ENCODE measurements around the gene PCSK9. TPM values are rescaled to one million over a fixed set of nuclear protein-coding genes. Genes with fewer than 3 reads are reported as not detected.

The PCSK9 gene
- total and polyA plus RNA-seq, 2 of the 13 experiments (the other 11 are each of a cell fraction or from before 2014, with no cell fraction given): 33.3 to 80.5 TPM

DNA sequence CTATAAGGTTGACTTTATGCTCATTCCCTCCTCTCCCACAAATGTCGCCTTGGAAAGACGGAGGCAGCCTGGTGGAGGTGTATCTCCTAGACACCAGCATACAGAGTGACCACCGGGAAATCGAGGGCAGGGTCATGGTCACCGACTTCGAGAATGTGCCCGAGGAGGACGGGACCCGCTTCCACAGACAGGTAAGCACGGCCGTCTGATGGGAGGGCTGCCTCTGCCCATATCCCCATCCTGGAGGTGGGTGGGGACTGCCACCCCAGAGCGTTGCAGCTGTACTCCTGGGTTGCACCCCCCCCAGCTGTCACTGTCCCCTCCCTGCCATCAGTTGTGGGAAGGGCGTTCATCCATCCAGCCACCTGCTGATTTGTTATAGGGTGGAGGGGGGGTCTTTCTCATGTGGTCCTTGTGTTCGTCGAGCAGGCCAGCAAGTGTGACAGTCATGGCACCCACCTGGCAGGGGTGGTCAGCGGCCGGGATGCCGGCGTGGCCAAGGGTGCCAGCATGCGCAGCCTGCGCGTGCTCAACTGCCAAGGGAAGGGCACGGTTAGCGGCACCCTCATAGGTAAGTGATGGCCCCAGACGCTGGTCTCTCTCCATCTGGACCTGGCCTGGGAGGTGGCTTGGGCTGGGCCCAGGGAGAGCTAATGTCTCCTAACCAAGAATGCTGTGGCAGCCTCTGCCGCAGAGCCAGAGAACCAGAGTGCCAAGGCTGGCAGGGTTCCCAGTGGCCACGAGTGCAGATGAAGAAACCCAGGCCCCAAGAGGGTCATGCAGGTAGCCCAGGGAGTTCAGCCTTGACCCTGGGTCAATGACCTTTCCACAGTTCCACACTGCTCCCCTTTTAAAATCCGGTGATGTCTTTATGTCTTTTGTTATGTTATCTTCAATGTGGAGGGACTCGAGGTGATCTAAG lies 13.1 kb downstream of the PCSK9 start (continued):
- no peak for TF ChIP-seq CREB1 (IDR thresholded peaks at IDR 0.05)
- TF ChIP-seq CREB1 (CRISPR knock-in tag; IDR thresholded peaks at IDR 0.05): 0 out of 2 replicates have a peak, but pooled peaks have one; percentile 20
- TF ChIP-seq ZNF431 (CRISPR knock-in tag; IDR thresholded peaks at IDR 0.05; ENCODE audit: borderline replicate concordance, low read depth): no peak
- 0 out of 2 replicates have a peak, but pooled peaks have one; percentile 25 for TF ChIP-seq HNF4G (IDR thresholded peaks at IDR 0.05; ENCODE audit: borderline replicate concordance, low read depth, low read length)
- no peak for TF ChIP-seq HNF4G (CRISPR knock-in tag; IDR thresholded peaks at IDR 0.05; ENCODE audit: borderline replicate concordance, low read depth)
- no peak for TF ChIP-seq MIER2 (CRISPR knock-in tag; IDR thresholded peaks at IDR 0.05)

DNA sequence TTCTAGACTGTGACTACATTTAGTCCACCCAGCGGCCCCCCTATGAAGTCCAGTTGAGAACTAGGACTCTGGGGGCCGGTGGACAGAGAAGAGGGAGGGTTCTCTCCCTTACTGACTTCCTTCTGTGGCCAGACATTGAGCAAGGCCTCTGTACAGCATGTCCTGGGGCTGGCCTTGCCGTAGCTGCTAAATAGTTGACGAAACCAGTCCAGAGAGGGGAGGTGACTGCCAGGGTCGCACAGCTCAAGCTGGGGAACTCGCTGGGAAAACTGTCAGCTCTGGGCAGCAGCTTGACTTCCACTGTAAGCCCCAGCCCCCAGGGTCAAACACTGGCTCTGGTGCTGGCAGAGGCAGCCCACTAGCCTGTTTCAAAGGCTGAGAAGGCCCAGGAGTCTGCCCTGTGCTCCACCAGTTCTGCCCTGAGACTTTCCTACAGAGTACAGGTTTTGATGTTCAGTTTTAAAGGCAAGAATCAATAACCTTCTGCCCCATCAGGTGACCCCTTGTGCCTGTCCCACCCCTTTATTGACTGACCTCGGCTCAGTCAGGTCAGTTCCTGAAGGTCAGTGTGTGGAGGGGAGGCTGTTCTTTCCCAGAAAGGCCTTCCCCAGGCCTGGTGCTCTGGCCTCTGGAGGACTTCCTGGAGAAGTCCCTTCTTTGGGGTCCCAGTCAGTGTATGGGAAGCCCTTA lies 14.1 kb downstream of the PCSK9 start:
- peak overlapping the region; percentile 28; the same call in 1 of the 2 replicates for H3K4me2 ChIP-seq (ENCODE audit: low read depth, low read length)
- CTCF ChIA-PET (ENCODE audit: low intra/inter-chr PET ratio, low total read pairs): no interaction called here
- H3K9ac ChIP-seq (ENCODE audit: insufficient read depth, low read depth, low read length): no peak overlapping the region
- no CpG with 5 or more reads among the region's 7 CpGs for WGBS (ENCODE audit: low lambda C conversion rate)
- peaks cover 10 to 51% of the 10 kb centered on the region in 2 experiments; a peak in 4 of 5 replicates for H3K36me3 ChIP-seq (replicated peaks in 1 of 2; ENCODE audit: control insufficient read depth in 1 of 2, insufficient read depth in 2 of 2, low read length in 2 of 2)
- H3K4me1 ChIP-seq (ENCODE audit: insufficient read depth, low read length): peaks cover 32% of the 10 kb centered on the region
- H3K9me3 ChIP-seq (ENCODE audit: low read length): no peaks in the 10 kb centered on the region
- peak overlapping the region; percentile 58 for H3K27ac ChIP-seq (ENCODE audit: extremely low read length, insufficient read depth, low read length)
- no peak overlapping the region for H2AFZ ChIP-seq (ENCODE audit: low read length)
- ATAC-seq: peak; percentile 70
- peak; percentile 42 for DNase-seq (ENCODE audit: low spot score)
- H3K79me2 ChIP-seq (ENCODE audit: insufficient read depth, low read length): peaks cover 2% of the 10 kb centered on the region
- no peak overlapping the region for H3K4me3 ChIP-seq (replicated peaks in 1 of 3; ENCODE audit: insufficient read depth in 1 of 3, low read depth in 2 of 3, low read length in 3 of 3)
- no TSS peak for BruUV-seq (replicated peaks)
- in situ Hi-C loops (cut with HindIII; ENCODE audit: extremely low pct_ligation_motif_present, low pct_unique_long_range_greater_than_20kb): no loop called here
- H3K27me3 ChIP-seq (ENCODE audit: control insufficient read depth in 1 of 2, insufficient read depth in 2 of 2, low read length in 2 of 2): no peaks in the 10 kb centered on the region
- FAIRE-seq: peak; percentile 84
- intact Hi-C loops (cut with micrococcal nuclease; ENCODE audit: unreplicated experiment): no loop called here
- peaks cover 12% of the 10 kb centered on the region; the same call in 1 of the 2 replicates for H4K20me1 ChIP-seq (ENCODE audit: insufficient read depth, low read length)
- POLR2A ChIA-PET: no interaction called here
- TF ChIP-seq ZNF292 (CRISPR knock-in tag; IDR thresholded peaks at IDR 0.05; ENCODE audit: borderline replicate concordance, low read depth) (peak; percentile 23; the same call in 1 of the 2 replicates), ZNF343 (CRISPR knock-in tag; IDR thresholded peaks at IDR 0.05) (no peak), TAF1 (CRISPR knock-in tag; IDR thresholded peaks at IDR 0.05) (peak; percentile 4; the same call in 1 of the 2 replicates), ZNF788 (CRISPR knock-in tag; IDR thresholded peaks at IDR 0.05; ENCODE audit: borderline replicate concordance) (peak; percentile 51; the same call in 1 of the 2 replicates), ZMYM4 (CRISPR knock-in tag; IDR thresholded peaks at IDR 0.05) (peak; percentile 57; the same call in 1 of the 2 replicates)
- TF ChIP-seq, protein P1, sequence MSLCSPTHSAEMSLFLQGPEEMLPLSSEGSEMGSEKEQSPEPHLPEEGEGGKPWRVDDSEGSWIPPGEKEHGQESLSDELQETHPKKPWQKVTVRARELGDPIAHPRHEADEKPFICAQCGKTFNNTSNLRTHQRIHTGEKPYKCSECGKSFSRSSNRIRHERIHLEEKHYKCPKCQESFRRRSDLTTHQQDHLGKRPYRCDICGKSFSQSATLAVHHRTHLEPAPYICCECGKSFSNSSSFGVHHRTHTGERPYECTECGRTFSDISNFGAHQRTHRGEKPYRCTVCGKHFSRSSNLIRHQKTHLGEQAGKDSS (CRISPR knock-in tag; IDR thresholded peaks at IDR 0.05; ENCODE audit: borderline replicate concordance, low read depth): no peak
- TF ChIP-seq, protein P2, sequence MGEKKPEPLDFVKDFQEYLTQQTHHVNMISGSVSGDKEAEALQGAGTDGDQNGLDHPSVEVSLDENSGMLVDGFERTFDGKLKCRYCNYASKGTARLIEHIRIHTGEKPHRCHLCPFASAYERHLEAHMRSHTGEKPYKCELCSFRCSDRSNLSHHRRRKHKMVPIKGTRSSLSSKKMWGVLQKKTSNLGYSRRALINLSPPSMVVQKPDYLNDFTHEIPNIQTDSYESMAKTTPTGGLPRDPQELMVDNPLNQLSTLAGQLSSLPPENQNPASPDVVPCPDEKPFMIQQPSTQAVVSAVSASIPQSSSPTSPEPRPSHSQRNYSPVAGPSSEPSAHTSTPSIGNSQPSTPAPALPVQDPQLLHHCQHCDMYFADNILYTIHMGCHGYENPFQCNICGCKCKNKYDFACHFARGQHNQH (CRISPR knock-in tag; IDR thresholded peaks at IDR 0.05): no peak
- TF ChIP-seq, protein P3, sequence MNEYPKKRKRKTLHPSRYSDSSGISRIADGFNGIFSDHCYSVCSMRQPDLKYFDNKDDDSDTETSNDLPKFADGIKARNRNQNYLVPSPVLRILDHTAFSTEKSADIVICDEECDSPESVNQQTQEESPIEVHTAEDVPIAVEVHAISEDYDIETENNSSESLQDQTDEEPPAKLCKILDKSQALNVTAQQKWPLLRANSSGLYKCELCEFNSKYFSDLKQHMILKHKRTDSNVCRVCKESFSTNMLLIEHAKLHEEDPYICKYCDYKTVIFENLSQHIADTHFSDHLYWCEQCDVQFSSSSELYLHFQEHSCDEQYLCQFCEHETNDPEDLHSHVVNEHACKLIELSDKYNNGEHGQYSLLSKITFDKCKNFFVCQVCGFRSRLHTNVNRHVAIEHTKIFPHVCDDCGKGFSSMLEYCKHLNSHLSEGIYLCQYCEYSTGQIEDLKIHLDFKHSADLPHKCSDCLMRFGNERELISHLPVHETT (CRISPR knock-in tag; conservative IDR thresholded peaks at IDR 0.05): no peak
